Measurements from ENCODE around the gene TBX21.

The TBX21 gene

DNA sequence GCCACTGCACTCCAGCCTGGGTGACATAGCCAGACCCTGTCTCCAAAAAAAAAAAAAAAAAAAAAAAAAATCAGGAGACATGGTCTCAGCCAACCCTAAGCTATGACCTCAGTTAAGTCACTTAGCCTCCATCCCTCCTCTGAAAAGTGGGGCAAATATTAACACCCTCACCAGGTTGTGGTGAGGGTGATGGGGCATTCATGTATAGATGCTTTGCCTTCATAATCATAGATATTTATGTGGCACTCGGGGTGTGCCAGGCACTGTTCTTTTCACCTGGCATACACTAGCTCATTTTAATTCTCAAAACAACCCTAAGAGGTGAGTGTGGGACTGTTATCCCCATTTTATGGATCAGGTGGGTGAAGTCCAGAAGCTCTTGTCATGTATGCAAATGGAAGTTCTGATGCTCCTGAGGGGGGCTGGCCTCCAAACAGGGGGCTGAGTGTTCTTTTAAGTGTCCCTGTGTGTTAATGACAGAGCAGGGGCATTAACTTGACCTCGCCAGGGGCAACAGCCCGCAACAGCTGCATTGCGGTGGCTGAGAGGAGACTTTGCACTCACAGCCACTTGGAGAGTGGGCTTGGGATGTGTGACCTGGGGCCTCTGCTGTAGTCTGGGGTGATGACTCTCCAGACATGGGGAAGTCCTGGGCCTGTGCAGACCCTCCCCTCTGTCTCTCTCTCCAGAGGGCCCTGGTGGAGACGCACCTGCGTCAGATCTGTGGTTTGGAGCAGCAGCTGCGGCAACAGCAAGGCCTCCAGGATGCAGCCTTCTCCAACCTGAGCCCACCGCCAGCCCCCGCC is 34.9 kb upstream of the TBX21 start:
- no peak for DNase-seq (ENCODE audit: low read depth)

DNA sequence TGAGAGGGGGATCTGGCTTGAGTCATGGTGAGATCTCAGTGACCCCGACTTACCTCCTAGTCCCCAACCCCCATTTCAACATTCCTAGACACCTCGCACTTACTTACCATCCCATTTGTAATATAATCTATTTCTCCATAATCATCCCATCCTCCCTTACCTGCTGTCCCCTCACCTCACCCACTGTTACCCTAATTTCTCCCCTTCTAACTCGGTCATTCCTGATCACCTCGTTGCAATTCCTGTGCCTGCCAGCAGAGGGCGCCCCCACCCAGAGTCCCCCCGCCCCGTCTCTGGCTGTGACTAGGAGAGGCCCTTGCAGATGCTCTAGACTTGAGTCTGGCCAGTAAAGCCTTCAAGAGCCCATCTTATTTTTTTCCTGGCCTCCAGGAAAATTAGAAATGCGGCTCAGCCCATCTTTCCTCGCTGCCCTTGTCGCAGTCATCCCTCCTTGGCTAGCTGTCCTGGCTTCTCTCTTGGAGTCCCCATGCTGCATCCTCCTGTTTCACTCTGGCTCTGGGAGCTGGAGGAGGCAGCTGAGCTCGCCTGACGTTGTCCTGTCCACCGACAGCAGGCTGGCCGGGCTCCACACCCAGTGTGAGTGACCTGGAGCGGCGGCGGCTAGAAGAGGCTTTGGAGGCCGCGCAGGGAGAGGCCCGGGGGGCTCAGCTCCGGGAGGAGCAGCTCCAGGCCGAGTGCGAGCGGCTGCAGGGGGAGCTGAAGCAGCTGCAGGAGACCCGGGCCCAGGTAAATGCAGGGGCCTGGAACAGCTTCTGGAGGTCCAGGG is 34.1 kb upstream of the TBX21 start:
- DNase-seq (ENCODE audit: low read depth): peak; percentile 76

DNA sequence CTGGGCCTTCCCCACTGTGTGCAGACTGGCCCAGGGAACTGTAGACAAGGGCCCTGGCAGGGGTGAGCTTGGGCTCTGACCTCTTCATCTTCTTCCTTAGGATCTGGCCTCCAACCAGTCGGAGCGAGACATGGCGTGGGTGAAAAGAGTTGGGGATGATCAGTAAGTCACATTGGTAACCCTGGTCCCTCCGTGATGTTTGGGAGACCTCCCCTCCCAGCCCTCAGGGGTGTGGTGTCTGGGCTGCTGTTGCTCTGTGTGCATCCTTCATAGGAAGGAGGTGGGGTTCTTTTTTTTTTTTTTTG is 33.5 kb upstream of the TBX21 start:
- DNase-seq (ENCODE audit: low read depth): no peak

DNA sequence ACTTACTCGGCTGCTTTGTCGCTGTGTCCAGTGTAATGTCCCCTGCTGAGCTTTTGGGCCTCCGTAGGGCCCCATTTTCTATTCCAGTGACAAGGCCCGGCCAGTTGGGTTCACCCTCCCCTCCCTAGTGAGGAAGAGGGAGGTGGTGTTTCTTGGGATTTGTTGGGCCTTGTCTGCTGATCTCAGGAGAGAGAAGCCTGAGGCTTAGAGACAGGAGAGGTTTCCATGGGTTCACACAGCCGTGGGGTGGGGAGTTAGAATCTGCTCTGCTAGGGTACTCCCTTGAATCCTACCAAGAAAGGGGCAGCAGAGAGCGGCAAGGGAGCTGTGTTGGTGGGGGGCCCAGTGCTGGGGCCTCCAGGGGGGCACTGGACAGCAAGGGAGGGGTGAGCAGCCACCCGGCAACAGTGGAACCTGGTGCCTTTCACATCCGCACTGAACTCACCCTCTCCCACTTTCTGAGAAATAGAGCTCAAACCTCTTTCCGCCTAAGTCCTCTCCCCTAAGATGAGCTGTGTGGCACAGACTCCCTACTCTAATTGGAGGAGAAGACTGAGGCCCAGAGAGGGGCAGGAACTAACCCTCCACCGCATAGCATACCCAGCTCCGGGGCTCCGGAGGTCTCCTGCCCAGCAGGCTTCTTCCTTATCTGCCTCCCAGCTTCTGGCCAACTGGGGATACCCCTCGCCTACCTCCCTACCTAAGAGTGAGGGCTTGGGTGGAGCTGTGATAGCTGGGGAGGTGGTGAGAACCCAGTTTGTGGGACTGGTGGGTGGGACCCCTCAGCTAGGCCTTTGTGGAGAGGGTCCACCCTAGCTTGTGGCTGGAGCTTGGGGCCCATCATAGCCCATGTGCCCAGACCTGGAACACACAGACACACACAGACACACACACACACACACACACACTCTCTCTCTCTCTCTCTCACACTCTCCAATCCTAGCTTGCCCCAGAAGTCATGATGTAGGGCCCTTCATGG is 32.3 kb upstream of the TBX21 start:
- DNase-seq (ENCODE audit: low read depth): no peak

DNA sequence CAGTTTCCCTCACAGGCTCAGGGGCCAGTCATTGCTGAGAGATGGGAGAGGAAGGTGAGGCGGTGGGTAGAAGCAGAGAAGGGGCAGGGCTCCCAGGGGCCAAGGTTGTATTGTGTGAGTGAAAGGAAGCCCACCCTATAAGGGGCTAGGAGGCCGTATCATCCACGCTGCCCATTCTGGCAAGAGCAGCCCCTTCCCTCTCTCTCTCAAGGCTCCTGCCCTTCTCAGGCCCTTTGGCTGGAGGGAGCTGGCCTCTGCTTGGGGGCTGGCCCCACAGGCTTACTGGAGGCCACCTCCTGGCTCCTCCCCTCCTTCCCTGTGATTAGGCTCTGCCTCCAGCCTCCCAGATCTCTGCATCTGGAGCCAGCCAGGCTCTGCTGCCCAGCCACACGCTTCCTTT is 31.4 kb upstream of the TBX21 start:
- DNase-seq (ENCODE audit: low read depth): no peak

DNA sequence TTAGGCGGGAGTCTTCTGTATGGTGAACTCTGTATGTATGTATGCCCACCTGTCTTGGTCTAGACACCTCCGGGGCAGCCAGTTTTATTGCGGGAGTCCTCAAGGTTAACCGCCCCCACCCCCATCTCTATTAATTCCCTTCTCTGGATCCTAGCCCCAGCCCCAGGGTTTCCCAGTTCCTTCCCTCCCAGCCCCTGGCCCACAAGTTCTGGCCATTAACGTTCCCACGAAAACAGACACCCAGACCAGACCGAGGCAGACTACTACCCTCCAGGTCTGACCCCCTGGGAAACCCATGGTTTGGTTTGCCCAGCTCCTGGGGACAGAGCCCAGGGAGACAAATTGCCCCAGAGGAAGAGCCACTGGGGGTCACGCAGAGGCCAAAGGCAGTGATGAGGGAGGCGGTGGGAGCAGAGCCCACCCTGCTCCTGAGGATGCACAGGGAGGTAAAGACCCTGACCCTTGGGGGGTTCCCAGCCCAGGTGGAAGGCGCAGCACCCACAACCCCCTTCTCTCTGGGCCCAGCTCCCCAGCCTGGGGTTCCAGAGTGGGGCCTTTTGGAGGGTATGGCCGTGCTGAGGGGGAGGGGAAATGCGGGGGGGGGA is 30.5 kb upstream of the TBX21 start:
- no peak for DNase-seq (ENCODE audit: low read depth)

DNA sequence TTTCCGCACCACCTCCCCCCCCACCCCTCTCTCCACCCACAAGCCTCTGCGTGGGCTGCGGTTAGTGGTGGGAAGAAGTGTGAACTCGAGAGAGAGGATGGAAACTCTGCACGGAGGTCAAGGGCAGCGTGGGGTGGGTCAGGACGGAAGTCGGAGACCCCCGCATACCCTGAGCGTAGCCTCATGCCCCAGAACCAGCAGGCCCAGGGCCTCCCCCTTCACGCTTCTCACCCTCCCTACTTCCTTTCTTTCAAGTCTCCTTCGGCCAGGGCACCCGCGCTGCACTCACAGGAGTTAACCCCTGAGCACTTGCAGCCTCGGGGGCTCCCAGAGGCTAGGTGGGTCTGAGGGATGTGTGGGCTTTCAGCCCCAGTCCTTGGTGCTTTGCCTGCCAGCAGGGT is 29.8 kb upstream of the TBX21 start:
- peak; percentile 65 for DNase-seq (ENCODE audit: low read depth)

DNA sequence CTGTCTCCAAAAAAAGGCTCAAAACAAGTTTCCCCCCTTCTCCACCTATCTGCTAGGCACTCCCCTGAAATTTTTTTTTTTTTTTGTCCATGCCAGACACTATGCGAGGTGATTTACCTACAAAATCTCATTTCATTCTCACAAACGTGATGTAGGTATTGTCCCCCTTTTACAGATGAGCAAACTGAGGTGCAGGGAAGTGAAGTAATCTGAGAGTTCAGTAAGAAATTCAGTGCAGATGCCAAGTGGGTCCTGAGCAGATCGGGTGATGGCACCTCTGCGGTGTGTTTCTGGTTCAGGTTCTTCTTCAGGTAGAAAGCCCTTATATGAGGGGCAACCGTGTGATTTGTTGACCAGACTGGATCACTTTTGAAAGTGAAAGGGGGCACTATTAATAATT is 29.4 kb upstream of the TBX21 start:
- no peak for DNase-seq (ENCODE audit: low read depth)

DNA sequence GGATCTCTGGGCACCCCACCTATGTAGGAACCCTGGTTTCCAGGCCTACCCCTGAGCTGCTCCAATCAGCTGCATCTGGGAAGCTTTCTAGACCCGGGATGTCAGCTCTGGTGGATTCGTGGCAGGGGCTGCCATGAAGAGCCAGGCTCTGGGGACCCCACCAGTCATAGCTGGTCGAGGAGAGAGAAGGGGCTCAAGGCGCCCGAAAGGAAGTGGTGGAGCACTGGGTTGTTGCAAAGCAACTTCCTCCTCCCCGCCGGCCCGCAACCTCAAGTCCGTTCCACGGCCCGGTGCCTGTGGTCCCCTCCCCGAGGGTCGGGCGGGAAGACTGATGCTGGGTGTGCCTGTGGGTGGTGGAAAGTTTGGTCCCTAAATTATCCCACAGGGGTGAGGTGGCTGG is 28.9 kb upstream of the TBX21 start:
- no peak for DNase-seq (ENCODE audit: low read depth)

DNA sequence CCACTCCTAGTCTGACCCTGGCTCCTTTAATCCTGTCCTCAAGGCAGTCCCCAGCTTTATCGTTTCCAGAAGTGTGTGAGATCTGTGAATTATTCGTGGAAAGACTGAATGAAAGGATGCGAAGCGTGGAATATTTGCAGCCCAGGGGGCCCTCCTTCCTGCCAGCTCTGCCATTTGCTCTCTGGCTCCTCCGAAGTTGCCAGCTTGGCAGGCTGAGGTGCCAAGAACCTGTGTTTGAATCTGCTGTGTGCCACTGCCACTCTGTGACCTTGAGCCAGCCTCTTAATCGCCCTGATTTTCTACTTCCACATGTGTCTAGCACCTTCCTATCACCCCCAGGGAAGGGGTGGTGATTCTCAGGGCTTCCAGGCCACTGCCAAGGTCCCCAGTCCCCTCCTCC is 28.3 kb upstream of the TBX21 start:
- DNase-seq (ENCODE audit: low read depth): no peak

DNA sequence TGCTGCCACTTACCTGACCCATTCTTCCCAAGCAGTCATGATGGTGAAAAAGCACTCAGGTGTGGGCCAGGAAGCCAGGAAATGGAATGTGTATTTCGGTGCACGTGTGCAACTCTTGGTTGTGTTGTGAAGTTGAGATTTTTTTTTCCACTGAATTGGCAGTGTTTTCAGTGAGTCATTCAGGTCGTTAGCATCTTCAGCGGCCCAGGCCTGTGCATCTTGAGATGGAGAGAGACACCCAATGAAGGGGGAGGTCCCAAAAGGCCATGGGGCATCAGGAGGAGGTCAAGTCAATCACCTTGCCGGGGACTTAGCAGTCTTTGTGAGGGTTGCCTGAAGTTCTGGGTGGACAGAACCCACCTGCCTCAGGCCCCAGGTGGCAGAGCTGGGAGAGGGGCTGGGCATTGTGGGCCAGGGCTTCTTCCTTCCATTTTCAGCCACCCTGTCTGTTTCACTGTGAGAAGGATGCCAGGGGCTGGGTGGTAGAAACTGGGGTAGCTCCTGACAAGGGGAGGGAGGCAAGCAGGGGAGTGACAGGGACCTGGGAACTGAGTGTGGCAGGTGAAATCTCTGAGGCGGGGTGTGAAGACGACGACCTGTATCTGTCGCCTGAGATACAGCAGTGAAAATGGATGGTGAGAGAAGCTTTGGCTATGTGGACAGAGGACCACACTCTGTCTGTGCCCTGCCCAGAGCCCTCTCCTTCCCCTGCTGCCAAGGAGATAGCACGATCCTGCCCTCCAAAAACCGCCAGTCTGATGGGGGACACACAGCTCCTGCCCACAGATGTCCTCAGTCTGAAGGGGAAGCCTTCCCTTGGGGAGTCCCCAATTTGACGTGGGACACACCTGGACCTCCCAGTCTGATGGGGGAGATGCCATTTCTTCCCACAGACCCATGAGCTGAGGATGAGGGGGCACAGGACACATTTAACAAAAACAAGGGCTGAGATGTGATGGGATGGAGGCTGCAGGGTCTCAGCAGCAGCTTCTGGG is 27.2 kb upstream of the TBX21 start:
- DNase-seq (ENCODE audit: low read depth): no peak

DNA sequence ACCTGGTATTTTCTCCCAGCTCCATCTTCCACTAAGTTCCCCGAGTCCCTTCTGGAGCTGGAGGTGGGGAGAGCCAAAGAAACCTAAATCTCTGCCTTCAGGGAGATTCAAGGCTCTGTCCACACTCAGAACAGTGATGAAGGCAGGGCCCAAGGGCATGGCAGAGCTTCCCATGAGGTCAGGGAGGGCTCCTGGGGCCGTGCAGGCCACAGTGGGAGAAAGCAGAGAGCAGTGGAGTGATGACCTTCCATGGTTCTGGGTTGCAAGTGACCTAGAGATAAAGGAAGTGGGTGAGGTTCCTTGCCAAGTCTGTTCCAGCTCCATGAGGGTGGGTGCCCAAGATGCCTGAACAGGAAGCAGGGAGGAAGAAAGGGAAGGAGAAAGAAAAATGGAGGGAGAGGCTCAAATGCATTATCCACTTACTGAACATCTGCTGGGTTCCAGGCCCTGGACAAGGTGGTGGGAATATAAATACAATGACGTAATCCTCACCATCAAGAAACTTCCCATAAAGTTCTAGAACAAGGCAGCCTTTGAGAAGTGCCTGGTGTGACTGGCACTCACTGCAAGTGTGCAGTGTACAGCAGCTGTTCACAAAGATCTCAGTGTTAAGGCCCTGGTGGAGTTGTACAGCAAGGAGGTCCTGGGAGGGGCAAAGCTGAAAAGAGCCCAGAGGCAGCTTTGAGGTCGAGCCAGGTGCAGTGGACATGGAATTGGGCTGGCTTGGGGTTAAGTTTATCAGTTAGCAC is 25.8 kb upstream of the TBX21 start:
- no peak for DNase-seq (ENCODE audit: low read depth)

DNA sequence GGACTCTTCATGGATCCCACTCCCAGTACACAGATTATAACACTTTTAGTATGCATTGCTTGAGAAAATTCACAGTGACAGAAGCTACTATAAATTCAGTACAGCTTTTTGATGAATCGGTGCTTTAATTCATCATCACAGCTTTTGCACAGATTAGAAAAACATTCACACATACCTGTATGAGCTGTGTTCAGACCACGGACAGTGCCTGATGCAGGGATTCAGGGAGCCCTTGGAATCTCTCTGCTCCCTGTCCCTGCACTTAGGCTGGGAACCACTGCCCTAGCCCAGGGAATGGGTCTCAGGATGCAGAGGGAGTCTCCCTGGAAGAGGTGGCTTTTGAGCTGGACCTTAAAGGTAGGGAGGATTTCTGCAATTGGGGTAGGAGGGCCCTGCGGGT is 25.2 kb upstream of the TBX21 start:
- no peak for DNase-seq (ENCODE audit: low read depth)

DNA sequence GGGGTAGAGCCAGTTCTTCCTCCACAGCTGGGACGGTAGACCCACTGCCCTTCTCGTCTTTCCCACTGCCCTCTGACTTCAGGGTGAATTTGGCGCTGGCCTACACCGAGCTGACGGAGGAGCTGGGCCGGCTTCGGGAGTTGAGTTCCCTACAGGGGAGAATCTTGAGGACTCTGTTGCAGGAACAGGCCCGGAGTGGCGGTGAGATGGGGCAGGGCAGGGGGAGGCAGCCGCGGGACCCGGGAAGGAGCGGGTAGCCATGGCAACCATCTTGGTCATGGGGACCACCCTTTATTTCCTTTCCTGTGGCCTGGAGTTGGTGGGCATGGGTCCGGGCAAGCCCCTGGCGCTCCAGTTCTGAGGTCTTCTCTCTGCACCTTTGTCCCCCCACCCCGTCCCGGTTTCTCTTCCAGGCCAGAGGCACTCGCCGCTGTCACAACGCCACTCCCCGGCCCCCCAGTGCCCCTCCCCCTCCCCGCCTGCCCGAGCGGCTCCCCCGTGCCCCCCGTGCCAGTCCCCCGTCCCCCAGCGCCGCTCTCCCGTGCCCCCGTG is 24.6 kb upstream of the TBX21 start:
- no peak for DNase-seq (ENCODE audit: low read depth)

DNA sequence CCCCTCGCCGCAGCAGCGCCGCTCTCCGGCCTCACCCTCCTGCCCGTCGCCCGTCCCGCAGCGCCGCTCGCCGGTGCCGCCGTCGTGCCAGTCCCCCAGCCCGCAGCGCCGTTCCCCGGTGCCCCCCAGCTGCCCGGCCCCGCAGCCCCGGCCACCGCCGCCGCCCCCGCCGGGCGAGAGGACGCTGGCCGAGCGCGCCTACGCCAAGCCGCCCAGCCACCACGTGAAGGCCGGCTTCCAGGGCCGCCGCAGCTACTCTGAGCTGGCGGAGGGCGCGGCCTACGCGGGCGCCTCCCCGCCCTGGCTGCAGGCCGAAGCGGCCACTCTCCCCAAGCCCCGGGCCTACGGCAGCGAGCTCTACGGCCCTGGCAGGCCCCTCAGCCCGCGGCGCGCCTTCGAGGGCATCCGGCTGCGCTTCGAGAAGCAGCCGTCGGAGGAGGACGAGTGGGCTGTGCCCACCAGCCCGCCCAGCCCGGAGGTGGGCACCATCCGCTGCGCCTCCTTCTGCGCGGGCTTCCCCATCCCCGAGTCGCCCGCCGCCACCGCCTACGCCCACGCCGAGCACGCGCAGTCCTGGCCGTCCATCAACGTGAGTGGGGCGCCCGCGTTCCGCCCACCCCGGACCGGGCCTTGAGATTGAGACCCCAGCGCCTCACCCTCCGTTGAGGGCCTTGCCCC is 24.0 kb upstream of the TBX21 start:
- DNase-seq (ENCODE audit: low read depth): no peak

DNA sequence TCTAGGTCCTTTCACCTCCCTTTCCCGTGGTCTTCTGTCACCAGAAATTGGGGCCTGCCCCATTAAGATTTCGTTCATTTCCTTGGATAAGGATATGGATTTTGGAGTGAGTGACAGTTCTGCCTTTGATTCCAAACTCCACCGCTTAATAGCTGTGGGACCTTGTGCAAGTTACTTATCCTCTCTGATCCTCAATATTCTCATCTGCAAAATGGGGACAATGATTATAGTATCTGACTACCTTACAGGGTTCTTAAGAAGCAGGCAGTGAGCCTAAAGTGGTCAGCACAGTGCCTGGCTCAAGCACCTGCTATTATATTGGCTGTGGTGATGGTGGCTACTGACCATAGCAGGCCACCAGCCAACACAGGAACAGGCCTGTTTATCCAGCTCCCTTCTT is 23.4 kb upstream of the TBX21 start:
- DNase-seq (ENCODE audit: low read depth): no peak

DNA sequence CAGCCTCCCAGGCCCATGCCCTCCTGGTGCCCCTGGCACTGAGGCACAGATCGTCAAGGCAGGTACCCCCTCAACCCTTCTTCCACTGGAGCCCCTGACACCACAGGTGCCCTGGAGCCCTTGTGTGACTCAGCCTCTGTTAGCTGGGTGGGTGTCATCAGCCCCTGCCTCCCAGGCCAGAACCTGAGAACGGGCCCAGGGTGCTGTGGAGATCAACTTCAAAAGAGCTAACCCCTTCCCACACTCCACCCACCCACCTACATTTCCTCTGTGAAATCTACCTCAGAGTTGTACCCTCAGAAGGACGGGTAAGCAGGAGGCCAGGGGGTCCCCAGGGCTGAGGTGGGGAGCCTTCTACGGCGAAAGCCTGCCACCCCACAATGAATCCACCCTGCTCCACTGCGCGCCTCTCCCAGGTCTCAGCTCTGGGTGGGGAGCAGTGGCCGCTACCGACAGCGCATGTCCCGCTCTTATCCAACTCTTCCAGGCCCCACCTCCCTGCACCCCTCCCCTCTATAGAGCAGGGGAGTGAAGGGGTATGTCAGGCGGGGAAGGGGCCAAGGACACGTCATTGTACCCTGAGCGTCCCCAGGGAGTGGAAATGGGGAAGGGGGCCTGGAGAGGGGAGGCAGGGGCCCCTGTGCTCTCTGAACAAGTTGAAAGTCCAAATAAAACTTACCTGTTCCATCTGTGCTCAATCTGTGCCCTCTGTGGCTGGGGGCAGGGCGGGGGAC is 21.5 kb upstream of the TBX21 start:
- DNase-seq (ENCODE audit: low read depth): no peak

DNA sequence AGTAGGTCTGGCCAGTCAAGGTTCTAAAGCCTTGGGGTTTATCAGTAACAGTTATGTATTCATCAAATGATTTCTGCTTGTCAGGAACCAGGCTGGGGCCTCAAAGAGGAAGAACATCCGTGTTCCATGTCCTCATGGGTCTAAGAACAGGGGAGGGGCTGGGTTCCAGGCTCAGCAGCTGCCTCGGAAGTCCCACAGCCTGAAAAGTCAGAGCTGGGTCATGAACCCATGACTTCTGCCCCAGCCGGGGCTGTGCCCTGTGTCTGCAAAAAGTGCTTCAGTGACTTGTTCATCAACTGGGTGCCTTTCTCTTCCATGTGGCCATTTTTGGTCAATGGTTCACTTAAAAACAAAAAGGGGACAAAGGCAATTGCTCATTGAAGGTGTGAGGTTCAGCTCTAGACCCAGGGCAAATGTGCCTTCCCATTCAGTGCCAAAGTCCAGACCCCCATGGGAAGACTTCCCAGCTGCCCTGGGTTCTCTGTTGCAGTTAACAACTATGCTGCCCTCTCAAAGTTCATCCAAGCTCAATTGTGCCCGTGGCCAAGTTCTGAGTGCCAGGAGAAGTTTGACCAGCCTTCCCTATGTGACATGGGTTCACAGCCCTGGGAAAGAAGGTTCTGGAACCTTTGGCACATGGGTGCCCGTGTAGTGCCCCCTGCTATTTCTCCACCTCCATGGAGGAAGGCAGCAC is 20.6 kb upstream of the TBX21 start:
- no peak for DNase-seq (ENCODE audit: low read depth)
